ENCODE data around the gene GADL1. TPM values are rescaled to one million over a fixed set of nuclear protein-coding genes. Genes with fewer than 3 reads are reported as not detected.

GADL1 gene
- total RNA-seq, 1 experiment from 2014 or later, result 0.09 TPM

GRCh38 chr3:30908456-30909037, 14.1 kb upstream of the GADL1 start:
- H3K23ac ChIP-seq (ENCODE audit: insufficient read length, low read depth, low read length), result no peak overlapping the region
- no peaks in the 10 kb centered on the region for H3K36me3 Mint-ChIP-seq (ENCODE audit: insufficient read depth in 1 of 3, low read depth in 3 of 3)
- H2AK5ac ChIP-seq (ENCODE audit: insufficient read length, low read length), result no peak overlapping the region
- H3K79me1 ChIP-seq (ENCODE audit: insufficient read depth, low read depth, low read length, poor library complexity, severe bottlenecking), result no peaks in the 10 kb centered on the region
- H3T11ph ChIP-seq (ENCODE audit: low read length), result no peak overlapping the region
- H3K4ac ChIP-seq (ENCODE audit: low read depth, low read length), result no peak overlapping the region
- no peaks in the 10 kb centered on the region; a peak in 1 of 5 replicates for H3K9me3 Mint-ChIP-seq
- H3K18ac ChIP-seq (ENCODE audit: insufficient read length, low read depth, low read length), result no peak overlapping the region
- H3K23me2 ChIP-seq (ENCODE audit: insufficient read length, low read depth, low read length, poor library complexity, severe bottlenecking), result no peaks in the 10 kb centered on the region
- no peak overlapping the region for H2BK120ac ChIP-seq (ENCODE audit: low read depth, low read length, poor library complexity, severe bottlenecking)
- no peak overlapping the region for H4K8ac ChIP-seq (replicated peaks; ENCODE audit: insufficient read length, low read depth, low read length)
- H4K5ac ChIP-seq (ENCODE audit: insufficient read length, low read depth, low read length), result no peak overlapping the region
- H3K56ac ChIP-seq (ENCODE audit: insufficient read length, low read depth, low read length), result no peak overlapping the region
- H3K9me3 ChIP-seq (ENCODE audit: control insufficient read depth, low read depth, low read length), result no peaks in the 10 kb centered on the region
- no peaks in the 10 kb centered on the region; the same call in 1 of the 2 replicates for H3K4me1 ChIP-seq (ENCODE audit: insufficient read depth, low read length)
- no peaks in the 10 kb centered on the region for H4K20me1 ChIP-seq (ENCODE audit: control insufficient read depth, insufficient read depth, insufficient read length)
- no peak overlapping the region for H3K4me2 ChIP-seq (ENCODE audit: insufficient read depth, insufficient read length, low read length)
- peaks cover 4% of the 10 kb centered on the region; the same call in 1 of the 2 replicates for H3K27me3 Mint-ChIP-seq (ENCODE audit: low read depth)
- no peak overlapping the region for H3K14ac ChIP-seq (ENCODE audit: insufficient read depth, low read length)
- DNase-seq, result no peak
- H3K27ac Mint-ChIP-seq, result no peak overlapping the region
- TF ChIP-seq, protein P1, sequence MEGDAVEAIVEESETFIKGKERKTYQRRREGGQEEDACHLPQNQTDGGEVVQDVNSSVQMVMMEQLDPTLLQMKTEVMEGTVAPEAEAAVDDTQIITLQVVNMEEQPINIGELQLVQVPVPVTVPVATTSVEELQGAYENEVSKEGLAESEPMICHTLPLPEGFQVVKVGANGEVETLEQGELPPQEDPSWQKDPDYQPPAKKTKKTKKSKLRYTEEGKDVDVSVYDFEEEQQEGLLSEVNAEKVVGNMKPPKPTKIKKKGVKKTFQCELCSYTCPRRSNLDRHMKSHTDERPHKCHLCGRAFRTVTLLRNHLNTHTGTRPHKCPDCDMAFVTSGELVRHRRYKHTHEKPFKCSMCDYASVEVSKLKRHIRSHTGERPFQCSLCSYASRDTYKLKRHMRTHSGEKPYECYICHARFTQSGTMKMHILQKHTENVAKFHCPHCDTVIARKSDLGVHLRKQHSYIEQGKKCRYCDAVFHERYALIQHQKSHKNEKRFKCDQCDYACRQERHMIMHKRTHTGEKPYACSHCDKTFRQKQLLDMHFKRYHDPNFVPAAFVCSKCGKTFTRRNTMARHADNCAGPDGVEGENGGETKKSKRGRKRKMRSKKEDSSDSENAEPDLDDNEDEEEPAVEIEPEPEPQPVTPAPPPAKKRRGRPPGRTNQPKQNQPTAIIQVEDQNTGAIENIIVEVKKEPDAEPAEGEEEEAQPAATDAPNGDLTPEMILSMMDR (conservative IDR thresholded peaks at IDR 0.05), result no peak
- no peak overlapping the region for H2BK15ac ChIP-seq (ENCODE audit: low read depth, low read length)
- no peak overlapping the region for H4K91ac ChIP-seq (ENCODE audit: insufficient read length, low read depth, low read length)
- no peaks in the 10 kb centered on the region for H3K27me3 ChIP-seq (ENCODE audit: insufficient read depth, low read length)
- H3K79me2 ChIP-seq (ENCODE audit: insufficient read depth, low read length), result no peaks in the 10 kb centered on the region
- peaks cover 22 to 29% of the 10 kb centered on the region in 2 experiments for H3K4me1 Mint-ChIP-seq
- no peak overlapping the region for H2BK12ac ChIP-seq (ENCODE audit: insufficient read length, low read depth, low read length)
- H2AFZ ChIP-seq (ENCODE audit: low read length), result no peak overlapping the region
- H3K9ac ChIP-seq (ENCODE audit: extremely low read depth, insufficient read length, low read length), result no peak overlapping the region
- no peak overlapping the region for H3K4me3 Mint-ChIP-seq
- no peak overlapping the region for H2BK5ac ChIP-seq (ENCODE audit: insufficient read length, low read length)
- WGBS (ENCODE audit: extremely low coverage, insufficient read length, low lambda C conversion rate), result no CpG with 5 or more reads among the region's 7 CpGs
- no peak overlapping the region for H2BK20ac ChIP-seq (ENCODE audit: low read depth, low read length, poor library complexity, severe bottlenecking)
- H3K27ac ChIP-seq (ENCODE audit: insufficient read length, low read depth, low read length), result no peak overlapping the region

All from H9 (cell line).